CD8-positive, alpha-beta memory T cell (primary cell): ENCODE measurements around the gene DPYD. TPM values are rescaled to one million over a fixed set of nuclear protein-coding genes. Genes with fewer than 3 reads are reported as not detected.

ENCODE experiments used
- CTCF ChIA-PET: fragments of 350-600 bp; sonication (Branson Sonifier 250); formaldehyde crosslinking; loops from one replicate; lab custom pipeline; 2021; ENCODE audit warnings: antibody characterized with exemption; lab: Charles Lee
- POLR2A ChIA-PET: fragments of 350-600 bp; sonication (Branson Sonifier 250); formaldehyde crosslinking; loops from one replicate; lab custom pipeline; 2021; ENCODE audit warnings: antibody characterized with exemption; lab: Charles Lee
- DNase-seq, 5 donors: peaks; one replicate each; pipeline versions ENCODE4 v3.0.0 to v3.0.0-alpha.2; 2020 to 2022; ENCODE audit warnings: mixed read lengths in 1 of 5
- H3K27ac ChIP-seq: one replicate; pipeline ENCODE4 v1.7.0; 2013; ENCODE audit warnings: low read depth, mild to moderate bottlenecking, low read length, moderate library complexity
- H3K27me3 ChIP-seq: 2 replicates; pipeline ENCODE4 v1.7.0; 2013; ENCODE audit warnings: low read length, mild to moderate bottlenecking; ENCODE audit not compliant: insufficient read depth, poor library complexity, severe bottlenecking
- H3K36me3 ChIP-seq: 2 replicates; pipeline ENCODE4 v1.7.0; 2013; ENCODE audit warnings: mild to moderate bottlenecking, low read length, moderate library complexity; ENCODE audit not compliant: insufficient read depth
- H3K4me1 ChIP-seq: 2 replicates; pipeline ENCODE4 v1.7.0; 2013; ENCODE audit warnings: mild to moderate bottlenecking, low read length, moderate library complexity; ENCODE audit not compliant: insufficient read depth
- H3K4me3 ChIP-seq: 2 replicates; pipeline ENCODE4 v1.7.0; 2013; ENCODE audit warnings: mild to moderate bottlenecking, low read length
- H3K9me3 ChIP-seq: 2 replicates; pipeline ENCODE4 v1.7.0; 2013; ENCODE audit warnings: mild to moderate bottlenecking, low read length
- H3K27ac Mint-ChIP-seq, 8 donors: one replicate each; pipeline ENCODE4 v1.8.0; 2020 to 2021; ENCODE audit warnings: mixed read lengths in 8 of 8, mild to moderate bottlenecking in 6 of 8, inconsistent platforms in 3 of 8, moderate library complexity in 3 of 8
- H3K27me3 Mint-ChIP-seq, 2 donors: one replicate each; pipeline ENCODE4 v1.8.0; 2020 to 2021; ENCODE audit warnings: mixed read lengths in 2 of 2, mild to moderate bottlenecking in 1 of 2, moderate library complexity in 1 of 2
- H3K36me3 Mint-ChIP-seq, 3 donors: one replicate each; pipeline ENCODE4 v1.8.0; 2020 to 2021; ENCODE audit warnings: mixed read lengths in 3 of 3, inconsistent platforms in 1 of 3, mild to moderate bottlenecking in 1 of 3
- H3K4me1 Mint-ChIP-seq, 3 donors: one replicate each; pipeline ENCODE4 v1.8.0; 2020 to 2021; ENCODE audit warnings: mixed read lengths in 3 of 3, inconsistent platforms in 1 of 3, mild to moderate bottlenecking in 1 of 3
- H3K4me3 Mint-ChIP-seq, 7 donors: one replicate each; pipeline ENCODE4 v1.8.0; 2020 to 2021; ENCODE audit warnings: mixed read lengths in 7 of 7, mild to moderate bottlenecking in 6 of 7, moderate library complexity in 4 of 7, inconsistent platforms in 2 of 7
- H3K9me3 Mint-ChIP-seq, 5 donors: one replicate each; pipeline ENCODE4 v1.8.0; 2020 to 2022; ENCODE audit warnings: mixed read lengths in 5 of 5, mild to moderate bottlenecking in 3 of 5, moderate library complexity in 2 of 5, inconsistent platforms in 1 of 5
- polyA plus RNA-seq: library from polyadenylated mRNA; unstranded; fragments of 300-500 nt; fragmentation: Illumina TruSeq; gene quantifications from one replicate; pipeline ENCODE4 v1.2.3, GENCODE V29; 2021
- total RNA-seq, 2 experiments: library from RNA; stranded (reverse); gene quantifications; one replicate each; pipeline ENCODE4 v1.2.3, GENCODE V29; 2021

Gene DPYD
- total and polyA plus RNA-seq, 3 experiments from 2014 or later = 9.6 to 43.9 (median 10.3) TPM

DNA sequence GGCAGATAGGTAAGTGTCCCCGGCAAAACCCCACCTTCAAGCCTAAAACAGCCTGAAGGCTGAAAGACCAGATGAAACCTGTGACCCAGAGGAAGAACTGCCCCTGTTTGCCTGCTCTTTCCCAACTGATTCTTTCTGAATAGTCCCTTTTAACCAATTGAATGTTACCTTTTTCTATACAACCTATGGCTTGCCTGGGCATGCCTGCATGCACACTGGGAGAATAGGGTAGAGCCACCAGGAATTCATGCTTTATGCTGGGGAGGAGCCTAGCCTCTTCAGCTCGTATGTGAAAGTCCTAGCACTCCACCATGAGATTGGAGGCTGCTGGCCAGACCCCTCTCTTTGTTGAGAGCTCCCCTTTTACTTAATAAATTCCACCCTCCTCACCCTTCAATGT lies 859.2 kb downstream of the DPYD start:
- H3K27ac Mint-ChIP-seq = no peak overlapping the region
- peaks cover 3 to 6% of the 10 kb centered on the region in 2 donors for H3K27me3 Mint-ChIP-seq

DNA sequence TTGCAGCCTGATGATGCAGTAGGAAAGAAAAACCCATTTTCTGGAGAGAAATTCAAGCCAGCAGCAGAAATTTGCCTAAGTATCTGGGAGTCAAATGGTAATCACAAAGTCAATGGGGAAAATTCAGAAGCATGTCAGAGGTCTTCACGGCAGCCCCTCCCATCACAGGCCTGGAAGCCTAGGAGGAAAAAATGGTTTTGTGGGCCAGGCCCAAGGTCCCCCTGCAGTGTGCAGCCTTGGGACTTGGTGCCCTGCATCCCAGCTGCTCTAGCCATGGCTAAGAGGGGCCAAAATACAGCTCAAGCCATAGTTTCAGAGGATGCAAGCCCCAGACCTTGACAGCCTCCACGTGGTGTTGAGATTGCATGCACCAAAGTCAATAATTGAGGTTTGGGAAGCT lies 864.4 kb downstream of the DPYD start:
- Mint-ChIP-seq H3K4me1 (no peaks in the 10 kb centered on the region), H3K27me3 (peaks cover 0 to 5% of the 10 kb centered on the region in 2 donors), H3K9me3 (peaks cover 10 to 23% (median 21%) of the 10 kb centered on the region in 5 donors), H3K4me3 (no peak overlapping the region), H3K36me3 (peaks cover 0 to 4% (median 0%) of the 10 kb centered on the region in 3 donors), H3K27ac (no peak overlapping the region)
- POLR2A ChIA-PET = no interaction called here
- no peaks in the 10 kb centered on the region for H3K4me1 ChIP-seq
- no peaks in the 10 kb centered on the region for H3K9me3 ChIP-seq
- H3K27ac ChIP-seq = no peak overlapping the region
- no peak overlapping the region for H3K4me3 ChIP-seq
- no peaks in the 10 kb centered on the region for H3K36me3 ChIP-seq
- H3K27me3 ChIP-seq = no peaks in the 10 kb centered on the region
- CTCF ChIA-PET = no interaction called here
- no peak for DNase-seq

More for the DNA sequence above, 859.2 kb downstream of the DPYD start:
- no peak overlapping the region for H3K4me3 Mint-ChIP-seq
- no peak for DNase-seq
- H3K27me3 ChIP-seq = no peaks in the 10 kb centered on the region
- no peaks in the 10 kb centered on the region for H3K4me1 Mint-ChIP-seq
- H3K4me1 ChIP-seq = no peaks in the 10 kb centered on the region
- no peak overlapping the region for H3K4me3 ChIP-seq
- H3K27ac ChIP-seq = no peak overlapping the region
- H3K36me3 Mint-ChIP-seq = no peaks in the 10 kb centered on the region
- ChIA-PET POLR2A (no interaction called here), CTCF (no interaction called here)
- H3K9me3 Mint-ChIP-seq = peaks cover 5 to 16% (median 9%) of the 10 kb centered on the region in 5 donors
- no peaks in the 10 kb centered on the region for H3K9me3 ChIP-seq
- H3K36me3 ChIP-seq = no peaks in the 10 kb centered on the region

- Mint-ChIP-seq H3K9me3 (peaks cover 5 to 21% (median 17%) of the 10 kb centered on the region in 5 donors), H3K4me1 (peaks cover 0 to 9% (median 7%) of the 10 kb centered on the region in 3 donors), H3K27me3 (peaks cover 0 to 10% of the 10 kb centered on the region in 2 donors), H3K27ac (no peak overlapping the region), H3K4me3 (no peak overlapping the region), H3K36me3 (peaks cover 0 to 4% (median 0%) of the 10 kb centered on the region in 3 donors)
- Histone ChIP-seq H3K27ac (no peak overlapping the region), H3K9me3 (no peaks in the 10 kb centered on the region), H3K4me1 (no peaks in the 10 kb centered on the region), H3K36me3 (no peaks in the 10 kb centered on the region), H3K4me3 (no peak overlapping the region), H3K27me3 (no peaks in the 10 kb centered on the region)
- ChIA-PET POLR2A (no interaction called here), CTCF (interaction anchor here (0.5 to 1.4 kb wide), 2 partner anchors 9 to 11 kb away, joined by 4 to 5 read pairs; no protein-coding TSS in a partner anchor)
- DNase-seq = no peak
These were observed 867.6 kb downstream of the DPYD start for GRCh38 chr1:97053268-97053667.

- no peak overlapping the region for H3K4me3 Mint-ChIP-seq
- peaks cover 0 to 11% (median 7%) of the 10 kb centered on the region in 3 donors for H3K4me1 Mint-ChIP-seq
- Histone ChIP-seq H3K36me3 (no peaks in the 10 kb centered on the region), H3K9me3 (no peaks in the 10 kb centered on the region), H3K4me3 (no peak overlapping the region), H3K27me3 (no peaks in the 10 kb centered on the region), H3K4me1 (no peaks in the 10 kb centered on the region), H3K27ac (no peak overlapping the region)
- H3K36me3 Mint-ChIP-seq = peaks cover 0 to 4% (median 0%) of the 10 kb centered on the region in 3 donors
- ChIA-PET CTCF (no interaction called here), POLR2A (no interaction called here)
- no peak overlapping the region for H3K27ac Mint-ChIP-seq
- no peak for DNase-seq
- peaks cover 5 to 14% (median 9%) of the 10 kb centered on the region in 5 donors for H3K9me3 Mint-ChIP-seq
- H3K27me3 Mint-ChIP-seq = peaks cover 1 to 13% of the 10 kb centered on the region in 2 donors
These were observed 869.0 kb downstream of the DPYD start for GRCh38 chr1:97051823-97052222.

- H3K27ac Mint-ChIP-seq = no peak overlapping the region
- H3K4me1 Mint-ChIP-seq = peaks cover 0 to 11% (median 7%) of the 10 kb centered on the region in 3 donors
- H3K4me3 ChIP-seq = no peak overlapping the region
- no peaks in the 10 kb centered on the region for H3K4me1 ChIP-seq
- DNase-seq = no peak
- H3K27me3 ChIP-seq = no peaks in the 10 kb centered on the region
- peaks cover 3 to 21% of the 10 kb centered on the region in 2 donors for H3K27me3 Mint-ChIP-seq
- ChIA-PET CTCF (no interaction called here), POLR2A (no interaction called here)
- no peaks in the 10 kb centered on the region for H3K36me3 Mint-ChIP-seq
- H3K9me3 Mint-ChIP-seq = peaks cover 0 to 6% (median 5%) of the 10 kb centered on the region in 5 donors
- no peak overlapping the region for H3K27ac ChIP-seq
- no peaks in the 10 kb centered on the region for H3K36me3 ChIP-seq
- H3K4me3 Mint-ChIP-seq = no peak overlapping the region
- H3K9me3 ChIP-seq = no peaks in the 10 kb centered on the region
These were observed 870.3 kb downstream of the DPYD start for GRCh38 chr1:97050506-97050905.

DNA sequence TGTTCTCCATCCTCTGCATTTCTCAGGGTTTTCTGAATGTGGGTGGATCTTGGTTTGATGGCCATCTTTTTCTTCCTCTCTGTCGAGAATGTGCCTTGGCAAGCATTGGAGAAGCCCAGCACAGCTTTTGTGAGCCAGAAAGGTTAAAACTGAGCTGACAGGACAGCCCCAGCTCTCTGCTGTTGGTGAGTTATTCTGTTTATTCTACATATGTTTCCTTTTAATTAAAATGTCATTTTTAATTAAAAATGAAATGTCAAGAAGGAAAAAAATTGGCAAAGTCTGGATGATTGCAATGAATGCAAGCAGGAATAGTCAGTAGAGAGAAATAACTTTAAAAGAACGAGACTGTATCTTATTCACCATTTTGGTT lies 873.4 kb downstream of the DPYD start:
- Histone ChIP-seq H3K4me3 (no peak overlapping the region), H3K27me3 (no peaks in the 10 kb centered on the region), H3K27ac (no peak overlapping the region), H3K36me3 (no peaks in the 10 kb centered on the region), H3K9me3 (no peaks in the 10 kb centered on the region), H3K4me1 (no peaks in the 10 kb centered on the region)
- H3K4me3 Mint-ChIP-seq = no peak overlapping the region
- ChIA-PET CTCF (no interaction called here), POLR2A (no interaction called here)
- no peaks in the 10 kb centered on the region for H3K36me3 Mint-ChIP-seq
- peaks cover 3 to 36% of the 10 kb centered on the region in 2 donors for H3K27me3 Mint-ChIP-seq
- no peak overlapping the region for H3K27ac Mint-ChIP-seq
- peaks cover 0 to 8% (median under 1%) of the 10 kb centered on the region in 5 donors for H3K9me3 Mint-ChIP-seq
- no peak for DNase-seq
- peaks cover 0 to 11% (median 7%) of the 10 kb centered on the region in 3 donors for H3K4me1 Mint-ChIP-seq

DNA sequence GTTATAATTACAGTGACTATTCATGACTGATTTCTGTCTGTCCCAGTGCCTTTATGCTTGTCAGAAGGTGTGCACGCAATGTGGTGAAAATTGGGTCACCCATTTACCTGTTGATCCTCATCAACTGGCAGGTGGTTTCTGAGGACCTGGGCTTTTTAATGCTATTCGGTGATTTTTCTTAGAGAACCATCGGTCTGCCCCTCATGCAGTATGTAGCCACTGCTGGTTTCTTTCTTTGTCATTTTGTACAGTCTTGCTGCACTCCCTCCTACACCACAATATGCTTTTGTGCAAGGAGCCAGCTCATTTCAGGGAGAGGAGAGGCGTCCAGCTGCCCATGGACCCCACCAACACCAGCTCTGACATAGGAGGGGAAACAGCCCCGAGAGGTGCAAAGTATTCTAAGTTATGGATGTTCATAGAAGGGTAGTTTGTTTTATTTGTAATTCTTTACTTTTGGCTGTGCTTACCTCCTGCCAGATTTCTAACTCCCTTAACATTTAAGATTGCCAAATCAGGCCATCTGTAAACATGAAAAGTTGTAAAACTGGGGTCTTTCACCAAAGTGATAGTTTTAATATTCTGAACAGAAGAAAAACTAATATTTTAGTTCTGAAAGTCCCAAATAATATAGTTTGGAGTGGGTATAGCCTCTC lies 873.9 kb downstream of the DPYD start:
- Mint-ChIP-seq H3K27ac (no peak overlapping the region), H3K27me3 (peaks cover 5 to 36% of the 10 kb centered on the region in 2 donors), H3K4me1 (peaks cover 0 to 11% (median 7%) of the 10 kb centered on the region in 3 donors), H3K9me3 (peaks cover 3 to 12% (median 4%) of the 10 kb centered on the region in 5 donors), H3K4me3 (no peak overlapping the region), H3K36me3 (no peaks in the 10 kb centered on the region)
- POLR2A ChIA-PET = no interaction called here
- CTCF ChIA-PET = no interaction called here
- no peak for DNase-seq
- Histone ChIP-seq H3K4me1 (no peaks in the 10 kb centered on the region), H3K9me3 (no peaks in the 10 kb centered on the region), H3K27ac (no peak overlapping the region), H3K4me3 (no peak overlapping the region), H3K27me3 (no peaks in the 10 kb centered on the region), H3K36me3 (no peaks in the 10 kb centered on the region)

- H3K4me3 Mint-ChIP-seq = no peak overlapping the region
- peaks cover 6 to 26% (median 10%) of the 10 kb centered on the region in 5 donors for H3K9me3 Mint-ChIP-seq
- Histone ChIP-seq H3K27me3 (no peaks in the 10 kb centered on the region), H3K4me3 (no peak overlapping the region), H3K9me3 (no peaks in the 10 kb centered on the region), H3K36me3 (no peaks in the 10 kb centered on the region), H3K4me1 (no peaks in the 10 kb centered on the region), H3K27ac (no peak overlapping the region)
- H3K36me3 Mint-ChIP-seq = no peaks in the 10 kb centered on the region
- peaks cover 6 to 30% of the 10 kb centered on the region in 2 donors for H3K27me3 Mint-ChIP-seq
- no peak overlapping the region for H3K27ac Mint-ChIP-seq
- peaks cover 0 to 11% (median 7%) of the 10 kb centered on the region in 3 donors for H3K4me1 Mint-ChIP-seq
- ChIA-PET CTCF (no interaction called here), POLR2A (no interaction called here)
- no peak for DNase-seq
These were observed 876.6 kb downstream of the DPYD start for GRCh38 chr1:97044159-97044760.
